Ascending aorta (tissue), 2 donors: ENCODE data around the gene ACSM6. TPM values are rescaled to one million over a fixed set of nuclear protein-coding genes. Genes with fewer than 3 reads are reported as not detected.

Source experiments
- DNase-seq, 2 donors: peaks; one replicate each; pipeline ENCODE4 v3.0.0-alpha.2; 2019; ENCODE audit warnings: low spot score in 2 of 2
- H3K27ac ChIP-seq, 2 donors: fragments of 200-600 bp; sonication (generic); one replicate each; pipeline ENCODE4 v1.5.1; 2016 to 2017; ENCODE audit warnings: mild to moderate bottlenecking in 1 of 2
- H3K27me3 ChIP-seq: fragments of 200-600 bp; sonication (generic); one replicate; pipeline ENCODE4 v1.5.1; 2017
- H3K36me3 ChIP-seq, 2 donors: fragments of 200-600 bp; sonication (generic); one replicate each; pipeline ENCODE4 v1.5.1; 2016
- H3K4me1 ChIP-seq, 2 donors: fragments of 200-600 bp; sonication (generic); one replicate each; pipeline ENCODE4 v1.5.1; 2016 to 2017; ENCODE audit warnings: mild to moderate bottlenecking in 1 of 2
- H3K4me3 ChIP-seq, 2 donors: fragments of 200-600 bp; sonication (generic); one replicate each; pipeline ENCODE4 v1.5.1; 2016 to 2017; ENCODE audit warnings: mild to moderate bottlenecking in 1 of 2
- H3K9me3 ChIP-seq, 2 donors: fragments of 200-600 bp; sonication (generic); one replicate each; pipeline ENCODE4 v1.5.1; 2016
- intact Hi-C: fragments of 100-400 bp; cut with DNase I; formaldehyde crosslinking; loops from one replicate; pipeline ENCODE4 v1.15.1; 2023
- total RNA-seq: library from RNA; depleted of rRNA; stranded (reverse); fragments of >200 nt; gene quantifications from one replicate; pipeline ENCODE4 v1.1.0, GENCODE V29; 2016
- TF ChIP-seq, protein P1 (sequence below), 3 experiments: fragments of 200-600 bp in 2 of 3; fragments of 450-650 bp in 1 of 3; sonication (generic) in 2 of 3; IDR thresholded peaks; one replicate each; pipeline ENCODE4 v1.5.1; 2016 to 2019; ENCODE audit warnings: antibody characterized with exemption in 3 of 3, mild to moderate bottlenecking in 1 of 3, moderate library complexity in 1 of 3

ACSM6 gene
- total RNA-seq, 1 donor from 2014 or later = not detected

DNA sequence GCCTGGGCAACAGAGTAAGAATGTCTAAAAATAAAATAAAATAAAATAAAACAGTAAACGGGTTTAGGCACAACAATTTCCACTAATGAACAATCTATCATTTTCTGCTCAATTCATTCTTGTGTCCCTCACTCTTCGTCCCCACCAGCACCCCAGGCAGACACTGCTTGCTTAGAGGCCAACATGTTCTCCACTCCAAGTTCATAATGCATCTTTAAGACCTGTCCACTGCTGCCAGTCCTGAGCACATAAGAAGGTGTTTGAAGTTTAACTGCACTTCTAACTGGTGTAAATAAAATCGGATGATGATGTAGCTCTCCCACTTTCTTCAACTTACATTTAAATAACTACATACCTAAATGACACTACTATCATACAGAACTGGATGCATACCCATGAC, 83.6 kb downstream of the ACSM6 start:
- Histone ChIP-seq H3K4me1 (peaks cover 19 to 76% of the 10 kb centered on the region in 2 donors), H3K27me3 (no peaks in the 10 kb centered on the region), H3K9me3 (no peaks in the 10 kb centered on the region), H3K36me3 (no peaks in the 10 kb centered on the region), H3K27ac (peak overlapping the region; percentile 61 to 95), H3K4me3 (no peak overlapping the region)
- intact Hi-C loops = no loop called here
- TF ChIP-seq, protein P1, sequence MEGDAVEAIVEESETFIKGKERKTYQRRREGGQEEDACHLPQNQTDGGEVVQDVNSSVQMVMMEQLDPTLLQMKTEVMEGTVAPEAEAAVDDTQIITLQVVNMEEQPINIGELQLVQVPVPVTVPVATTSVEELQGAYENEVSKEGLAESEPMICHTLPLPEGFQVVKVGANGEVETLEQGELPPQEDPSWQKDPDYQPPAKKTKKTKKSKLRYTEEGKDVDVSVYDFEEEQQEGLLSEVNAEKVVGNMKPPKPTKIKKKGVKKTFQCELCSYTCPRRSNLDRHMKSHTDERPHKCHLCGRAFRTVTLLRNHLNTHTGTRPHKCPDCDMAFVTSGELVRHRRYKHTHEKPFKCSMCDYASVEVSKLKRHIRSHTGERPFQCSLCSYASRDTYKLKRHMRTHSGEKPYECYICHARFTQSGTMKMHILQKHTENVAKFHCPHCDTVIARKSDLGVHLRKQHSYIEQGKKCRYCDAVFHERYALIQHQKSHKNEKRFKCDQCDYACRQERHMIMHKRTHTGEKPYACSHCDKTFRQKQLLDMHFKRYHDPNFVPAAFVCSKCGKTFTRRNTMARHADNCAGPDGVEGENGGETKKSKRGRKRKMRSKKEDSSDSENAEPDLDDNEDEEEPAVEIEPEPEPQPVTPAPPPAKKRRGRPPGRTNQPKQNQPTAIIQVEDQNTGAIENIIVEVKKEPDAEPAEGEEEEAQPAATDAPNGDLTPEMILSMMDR (IDR thresholded peaks at IDR 0.05) = no peak
- DNase-seq = no peak

Other genes starting within 250 kb of the ACSM6 start
- gene CYP2C8, start 124.7 kb upstream of the ACSM6 start, total RNA-seq = not detected
- gene PDLIM1, start 96.8 kb downstream of the ACSM6 start, total RNA-seq = 191 TPM